Measurements from ENCODE around the gene SLC25A26. TPM values are rescaled to one million over a fixed set of nuclear protein-coding genes. Genes with fewer than 3 reads are reported as not detected.

The SLC25A26 gene
- 10 to 100 TPM; 15.9 to 25.8 (median 20.2) TPM for total RNA-seq
- long read RNA-seq, donor 1, partial matches to known transcripts: 3 of 14 reads
- long read RNA-seq, donor 1, other reads (novel, unspliced or antisense): 7 of 14 reads
- long read RNA-seq, donor 2, partial matches to known transcripts: 10 of 14 reads
- long read RNA-seq, donor 2, other reads (novel, unspliced or antisense): 3 of 14 reads

- no peak for TF ChIP-seq CTCF (IDR thresholded peaks at IDR 0.05)
- Histone ChIP-seq H3K4me3 (peak within 1 kb of the TSS; percentile 54), H3K4me1 (ENCODE audit: low read depth) (peaks cover 11% of the 10 kb centered on the region), H3K9me3 (no peaks in the 10 kb centered on the region), H3K36me3 (ENCODE audit: low read depth) (no peaks in the 10 kb centered on the region)
- ATAC-seq (peak; percentile 99), DNase-seq (peak; percentile 97 to 98 (median 97))
- intact Hi-C loops (cut with DNase I, micrococcal nuclease): no loop called here
Measured at GRCh38 chr3:66220602-66221377, at the start of gene SLC25A26. SLC25A26 (plus strand) TSS chr3:66221001; CDS start chr3:66221095, 94 bp downstream.

GRCh38 chr3:66172394-66172793 is 48.4 kb upstream of the SLC25A26 start:
- intact Hi-C loops (cut with DNase I, micrococcal nuclease): no loop called here

GRCh38 chr3:66177026-66177425 is 43.8 kb upstream of the SLC25A26 start:
- no peak for DNase-seq
- Histone ChIP-seq H3K9me3 (no peaks in the 10 kb centered on the region), H3K4me3 (no peak overlapping the region), H3K36me3 (ENCODE audit: low read depth) (no peaks in the 10 kb centered on the region), H3K4me1 (ENCODE audit: low read depth) (peaks cover 5% of the 10 kb centered on the region)
- TF ChIP-seq CTCF (IDR thresholded peaks at IDR 0.05): no peak
- ATAC-seq: no peak
- intact Hi-C loops (cut with DNase I, micrococcal nuclease): no loop called here

More at GRCh38 chr3:66172394-66172793, 48.4 kb upstream of the SLC25A26 start:
- Histone ChIP-seq H3K36me3 (ENCODE audit: low read depth) (no peaks in the 10 kb centered on the region), H3K9me3 (no peaks in the 10 kb centered on the region), H3K4me3 (no peak overlapping the region), H3K4me1 (ENCODE audit: low read depth) (peaks cover 5% of the 10 kb centered on the region)
- no peak for TF ChIP-seq CTCF (IDR thresholded peaks at IDR 0.05)
- peak; percentile 80 for ATAC-seq
- no peak for DNase-seq

GRCh38 chr3:66178206-66178605 is 42.6 kb upstream of the SLC25A26 start:
- no peaks in the 10 kb centered on the region for H3K9me3 ChIP-seq
- intact Hi-C loops (cut with DNase I, micrococcal nuclease): no loop called here
- no peak for DNase-seq
- ATAC-seq: no peak
- H3K4me1 ChIP-seq (ENCODE audit: low read depth): peaks cover 5% of the 10 kb centered on the region
- no peak overlapping the region for H3K4me3 ChIP-seq
- TF ChIP-seq CTCF (IDR thresholded peaks at IDR 0.05): no peak
- no peaks in the 10 kb centered on the region for H3K36me3 ChIP-seq (ENCODE audit: low read depth)

GRCh38 chr3:66179793-66180192 is 41.0 kb upstream of the SLC25A26 start:
- DNase-seq: no peak

More at GRCh38 chr3:66179793-66180192, 41.0 kb upstream of the SLC25A26 start:
- intact Hi-C loops (cut with DNase I, micrococcal nuclease): no loop called here
- H3K9me3 ChIP-seq: no peaks in the 10 kb centered on the region
- no peak for TF ChIP-seq CTCF (IDR thresholded peaks at IDR 0.05)
- peaks cover 5% of the 10 kb centered on the region for H3K4me1 ChIP-seq (ENCODE audit: low read depth)
- no peak for ATAC-seq
- H3K36me3 ChIP-seq (ENCODE audit: low read depth): no peaks in the 10 kb centered on the region
- H3K4me3 ChIP-seq: no peak overlapping the region
